Activated T-helper 1 cell treated with anti-CD3 and anti-CD28 coated beads, Interleukin-12 subunit alpha, Interleukin-12 subunit beta, Interleukin-2, Interleukin-4 antibody, amounts not matched to agents 30 ng/mL and 10 ng/mL and 1 ng/mL, durations not matched to agents 14 hours and 24 hours and 36 hours (primary cell): ENCODE data around the gene IL37. TPM values are rescaled to one million over a fixed set of nuclear protein-coding genes. Genes with fewer than 3 reads are reported as not detected.

Source experiments
- DNase-seq: peaks from one replicate; pipeline ENCODE4 v3.0.0; 2021; ENCODE audit warnings: low spot score
- H3K27ac Mint-ChIP-seq: one replicate; pipeline ENCODE4 v1.8.0; 2021; ENCODE audit warnings: mild to moderate bottlenecking, mixed read lengths
- H3K27me3 Mint-ChIP-seq: one replicate; pipeline ENCODE4 v1.8.0; 2022; ENCODE audit warnings: mild to moderate bottlenecking, moderate library complexity, mixed read lengths; ENCODE audit not compliant: insufficient read depth
- H3K36me3 Mint-ChIP-seq: one replicate; pipeline ENCODE4 v1.8.0; 2021; ENCODE audit warnings: low read depth, mixed read lengths
- H3K4me1 Mint-ChIP-seq: one replicate; pipeline ENCODE4 v1.8.0; 2021; ENCODE audit warnings: low read depth, mixed read lengths
- H3K4me3 Mint-ChIP-seq: one replicate; pipeline ENCODE4 v1.8.0; 2021; ENCODE audit warnings: mild to moderate bottlenecking, moderate library complexity, mixed read lengths
- H3K9me3 Mint-ChIP-seq: one replicate; pipeline ENCODE4 v1.8.0; 2021; ENCODE audit warnings: mixed read lengths
- intact Hi-C: fragments of 100-400 bp; cut with micrococcal nuclease; formaldehyde crosslinking; loops from one replicate; pipeline ENCODE4 v1.15.1; 2024
- total RNA-seq: library from RNA; stranded (reverse); gene quantifications from 2 replicates; pipeline ENCODE4 v1.2.3, GENCODE V29; 2022

Gene IL37
- total RNA-seq, 1 donor from 2014 or later = not detected

- DNase-seq = no peak
- H3K4me3 Mint-ChIP-seq = no peak overlapping the region
- H3K27me3 Mint-ChIP-seq = peaks cover 7% of the 10 kb centered on the region
- H3K27ac Mint-ChIP-seq = no peak overlapping the region
- intact Hi-C loops = loop anchor here (2.0 to 5.0 kb wide), 2 partner anchors 36 to 357 kb away; no protein-coding TSS in a partner anchor
- no peaks in the 10 kb centered on the region for H3K36me3 Mint-ChIP-seq
- H3K9me3 Mint-ChIP-seq = no peaks in the 10 kb centered on the region
- H3K4me1 Mint-ChIP-seq = no peaks in the 10 kb centered on the region
Measured at GRCh38 chr2:112959109-112959812, 48.3 kb downstream of the IL37 start.

GRCh38 chr2:112960230-112960825, 49.4 kb downstream of the IL37 start:
- Mint-ChIP-seq H3K9me3 (no peaks in the 10 kb centered on the region), H3K27me3 (peaks cover 5% of the 10 kb centered on the region), H3K27ac (no peak overlapping the region), H3K36me3 (no peaks in the 10 kb centered on the region), H3K4me3 (no peak overlapping the region), H3K4me1 (no peaks in the 10 kb centered on the region)
- intact Hi-C loops = no loop called here
- no peak for DNase-seq

- Mint-ChIP-seq H3K27ac (no peak overlapping the region), H3K27me3 (peaks cover 6% of the 10 kb centered on the region), H3K4me3 (no peak overlapping the region), H3K4me1 (no peaks in the 10 kb centered on the region), H3K36me3 (no peaks in the 10 kb centered on the region), H3K9me3 (no peaks in the 10 kb centered on the region)
- intact Hi-C loops = no loop called here
- DNase-seq = no peak
Measured at GRCh38 chr2:112962308-112963175, 51.6 kb downstream of the IL37 start.

- Mint-ChIP-seq H3K27me3 (peaks cover 15% of the 10 kb centered on the region), H3K4me1 (peaks cover 7% of the 10 kb centered on the region), H3K36me3 (no peaks in the 10 kb centered on the region), H3K4me3 (no peak overlapping the region), H3K27ac (no peak overlapping the region), H3K9me3 (peaks cover 6% of the 10 kb centered on the region)
- intact Hi-C loops = no loop called here
- no peak for DNase-seq
Measured at GRCh38 chr2:112967023-112967422, 56.1 kb downstream of the IL37 start.

Other genes starting within 250 kb of the IL37 start
- gene NT5DC4, start 190.1 kb upstream of the IL37 start, total RNA-seq = not detected in 2 replicates
- 20.9 and 21.2 TPM in 2 replicates for gene CKAP2L, start 146.6 kb upstream of the IL37 start, total RNA-seq
- 7.5 and 7.8 TPM in 2 replicates for gene IL1A, start 126.7 kb upstream of the IL37 start, total RNA-seq
- 0.23 and 0.44 TPM in 2 replicates for gene IL1B, start 74.4 kb upstream of the IL37 start, total RNA-seq
- not detected in 2 replicates for gene IL36G, start 66.8 kb downstream of the IL37 start, total RNA-seq
- gene IL36A, start 94.3 kb downstream of the IL37 start, total RNA-seq = not detected in 2 replicates
- not detected in 2 replicates for gene IL36B, start 141.7 kb downstream of the IL37 start, total RNA-seq
- not detected in 2 replicates for gene IL36RN, start 148.0 kb downstream of the IL37 start, total RNA-seq
- not detected in 2 replicates for gene IL1F10, start 156.8 kb downstream of the IL37 start, total RNA-seq
- 4.2 and 4.7 TPM in 2 replicates for gene IL1RN, start 216.4 kb downstream of the IL37 start, total RNA-seq